Karpas-422 (cell line): Measurements from ENCODE around the gene FSIP1. TPM values are rescaled to one million over a fixed set of nuclear protein-coding genes. Genes with fewer than 3 reads are reported as not detected.

Source experiments
- DNase-seq: peaks from one replicate; pipeline ENCODE4 v3.0.0-alpha.2; 2015
- H2AFZ ChIP-seq: fragments of 200-600 bp; sonication (generic); 2 replicates; pipeline ENCODE4 v1.6.1; 2014; ENCODE audit warnings: antibody characterized with exemption, low read length, mixed read lengths
- H3K27ac ChIP-seq: fragments of 200-600 bp; sonication (generic); 2 replicates; pipeline ENCODE4 v1.5.1; 2014; ENCODE audit warnings: mild to moderate bottlenecking, low read length, moderate library complexity
- H3K27me3 ChIP-seq: fragments of 200-600 bp; sonication (generic); 2 replicates; pipeline ENCODE4 v1.6.1; 2014; ENCODE audit warnings: low read length, mixed read lengths
- H3K36me3 ChIP-seq: fragments of 200-600 bp; sonication (generic); 2 replicates; pipeline ENCODE4 v1.6.1; 2014; ENCODE audit warnings: low read length, mixed read lengths; ENCODE audit not compliant: insufficient read depth
- H3K4me1 ChIP-seq: fragments of 200-600 bp; sonication (generic); 2 replicates; pipeline ENCODE4 v1.6.1; 2014; ENCODE audit warnings: mild to moderate bottlenecking, low read length, mixed read lengths
- H3K4me2 ChIP-seq: fragments of 200-600 bp; sonication (generic); 2 replicates; pipeline ENCODE4 v1.6.1; 2014; ENCODE audit warnings: low read length, low read depth, mild to moderate bottlenecking; ENCODE audit not compliant: poor library complexity, severe bottlenecking
- H3K4me3 ChIP-seq: fragments of 200-600 bp; sonication (generic); 2 replicates; pipeline ENCODE4 v1.5.1; 2014; ENCODE audit warnings: mild to moderate bottlenecking, antibody characterized with exemption, low read length, mixed read lengths
- H3K79me2 ChIP-seq: fragments of 200-600 bp; sonication (generic); 2 replicates; pipeline ENCODE4 v1.6.1; 2014; ENCODE audit warnings: mild to moderate bottlenecking, low read length, mixed read lengths
- H3K9ac ChIP-seq: fragments of 200-600 bp; sonication (generic); 2 replicates; pipeline ENCODE4 v1.6.0; 2014; ENCODE audit warnings: low read length
- H3K9me2 ChIP-seq: fragments of 200-600 bp; sonication (generic), shearing (Covaris generic); replicated peaks from 2 replicates; pipeline ENCODE4 v1.6.0; 2014; ENCODE audit warnings: mild to moderate bottlenecking, low read length, moderate library complexity; ENCODE audit not compliant: insufficient read depth
- H3K9me3 ChIP-seq: fragments of 300-700, 200-600 bp; sonication (generic); 2 replicates; pipeline ENCODE4 v1.6.1; 2014; ENCODE audit warnings: low read length, mixed read lengths
- H4K20me1 ChIP-seq: fragments of 200-600 bp; sonication (generic); 2 replicates; pipeline ENCODE4 v1.6.1; 2014; ENCODE audit warnings: mild to moderate bottlenecking, antibody characterized with exemption, low read length, low read depth; ENCODE audit not compliant: insufficient read depth
- total RNA-seq: library from RNA; depleted of rRNA; stranded (reverse); fragments of >200 nt; shearing (Covaris generic); gene quantifications from 2 replicates; pipeline ENCODE4 v1.2.3, GENCODE V29; 2014; ENCODE audit warnings: low replicate concordance

FSIP1 gene
- total RNA-seq, 1 experiment from 2014 or later, result 0.07 TPM

DNA sequence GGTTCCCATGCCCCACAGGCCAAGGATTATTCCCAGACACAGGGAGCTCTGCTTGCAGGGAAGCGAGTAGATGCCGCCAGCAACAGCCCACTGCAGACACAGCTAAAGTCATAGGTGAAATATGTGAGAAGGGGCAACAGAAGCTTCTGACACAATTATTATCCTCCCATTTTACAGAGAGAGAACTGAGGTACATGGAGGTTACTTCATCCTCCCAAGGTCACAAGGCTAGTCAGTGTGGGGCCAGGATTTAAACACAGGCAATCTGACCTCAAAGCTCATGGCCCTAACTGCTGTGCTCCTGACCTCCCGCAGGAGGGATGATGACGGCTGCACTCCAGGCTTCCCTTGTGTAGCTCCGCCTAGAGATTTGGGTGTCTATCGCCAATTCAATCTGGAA lies 15.7 kb upstream of the FSIP1 start:
- Histone ChIP-seq H3K27ac (no peak overlapping the region), H3K9ac (no peak overlapping the region), H2AFZ (no peak overlapping the region), H3K79me2 (no peaks in the 10 kb centered on the region), H4K20me1 (no peaks in the 10 kb centered on the region), H3K9me3 (no peaks in the 10 kb centered on the region), H3K36me3 (no peaks in the 10 kb centered on the region), H3K4me3 (no peak overlapping the region), H3K27me3 (no peaks in the 10 kb centered on the region), H3K9me2 (no peaks in the 10 kb centered on the region), H3K4me2 (no peak overlapping the region), H3K4me1 (peaks cover 3% of the 10 kb centered on the region; the same call in 1 of the 2 replicates)
- no peak for DNase-seq

DNA sequence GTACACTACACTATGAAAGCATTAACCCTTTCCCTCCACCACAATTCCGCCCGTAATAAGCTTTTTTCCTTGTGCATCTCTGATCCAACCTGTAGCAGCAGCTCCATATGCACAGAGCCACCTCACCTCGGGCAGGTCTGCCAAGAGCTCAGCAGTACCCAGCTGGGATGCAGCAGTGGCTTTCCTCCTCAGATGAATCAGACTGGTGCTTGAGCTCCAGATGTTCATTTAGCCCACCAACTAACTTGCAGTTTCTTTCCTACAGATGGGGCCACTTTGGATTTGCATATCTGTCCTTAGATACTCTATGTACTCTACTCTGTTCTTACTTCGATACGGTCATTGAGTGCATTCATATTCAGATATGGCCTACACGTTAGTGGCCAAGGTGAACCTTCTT lies 14.8 kb upstream of the FSIP1 start:
- Histone ChIP-seq H3K27me3 (no peaks in the 10 kb centered on the region), H4K20me1 (no peaks in the 10 kb centered on the region), H3K27ac (no peak overlapping the region), H3K9ac (no peak overlapping the region), H3K4me1 (peaks cover 3% of the 10 kb centered on the region; the same call in 1 of the 2 replicates), H3K4me2 (no peak overlapping the region), H3K36me3 (no peaks in the 10 kb centered on the region), H2AFZ (no peak overlapping the region), H3K79me2 (no peaks in the 10 kb centered on the region), H3K9me3 (no peaks in the 10 kb centered on the region), H3K4me3 (no peak overlapping the region), H3K9me2 (no peaks in the 10 kb centered on the region)
- DNase-seq, result no peak

DNA sequence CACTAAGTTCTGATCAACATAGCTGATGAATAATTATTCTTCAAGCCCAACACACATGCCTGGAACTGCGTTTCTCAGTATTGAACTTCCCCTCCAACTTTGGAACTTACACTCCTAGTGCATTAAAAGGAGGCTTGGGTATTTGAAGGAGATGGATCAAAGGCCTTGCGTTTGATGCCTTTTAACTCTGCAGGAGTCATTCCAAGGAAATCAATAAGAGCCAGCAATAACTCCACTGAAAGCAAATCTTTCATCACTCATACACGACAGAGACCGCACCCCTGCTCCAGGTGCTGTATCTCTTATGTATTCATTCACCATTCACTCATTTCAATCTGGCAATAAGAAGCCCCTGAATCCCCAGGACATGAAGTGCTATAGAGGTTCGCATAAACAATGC lies 14.0 kb upstream of the FSIP1 start:
- H3K9me3 ChIP-seq, result no peaks in the 10 kb centered on the region
- no peak overlapping the region for H3K4me3 ChIP-seq
- no peaks in the 10 kb centered on the region for H3K27me3 ChIP-seq
- no peak overlapping the region for H2AFZ ChIP-seq
- no peak overlapping the region for H3K9ac ChIP-seq
- H3K36me3 ChIP-seq, result no peaks in the 10 kb centered on the region
- H3K4me2 ChIP-seq, result no peak overlapping the region
- DNase-seq, result no peak
- no peaks in the 10 kb centered on the region for H3K79me2 ChIP-seq
- H3K4me1 ChIP-seq, result peaks cover 3% of the 10 kb centered on the region; the same call in 1 of the 2 replicates
- H4K20me1 ChIP-seq, result no peaks in the 10 kb centered on the region
- no peaks in the 10 kb centered on the region for H3K9me2 ChIP-seq
- H3K27ac ChIP-seq, result no peak overlapping the region

DNA sequence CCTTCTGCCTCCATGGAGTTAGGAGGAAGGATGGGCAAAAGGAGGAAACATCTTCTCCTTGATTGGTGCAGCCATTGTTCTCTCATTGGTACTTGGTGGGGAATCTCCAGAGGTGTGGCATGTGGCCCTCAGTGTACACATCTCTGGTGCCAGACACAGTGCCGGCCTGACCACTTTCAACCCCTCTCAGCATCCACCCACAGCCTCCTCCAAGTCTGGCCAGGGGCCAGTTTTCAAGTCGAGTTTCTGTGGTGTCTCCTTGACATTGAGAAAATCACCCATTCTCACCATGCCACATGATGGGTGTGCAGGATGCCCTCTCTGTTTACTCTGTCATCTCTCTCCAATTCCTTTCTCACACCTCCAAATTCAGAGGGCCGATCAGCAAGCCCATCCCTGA lies 12.8 kb upstream of the FSIP1 start:
- Histone ChIP-seq H3K27ac (no peak overlapping the region), H3K4me1 (peaks cover 3% of the 10 kb centered on the region; the same call in 1 of the 2 replicates), H2AFZ (no peak overlapping the region), H3K4me3 (no peak overlapping the region), H3K9me2 (no peaks in the 10 kb centered on the region), H3K9me3 (no peaks in the 10 kb centered on the region), H3K36me3 (no peaks in the 10 kb centered on the region), H3K4me2 (no peak overlapping the region), H3K27me3 (no peaks in the 10 kb centered on the region), H3K9ac (no peak overlapping the region), H4K20me1 (no peaks in the 10 kb centered on the region), H3K79me2 (no peaks in the 10 kb centered on the region)
- DNase-seq, result no peak

DNA sequence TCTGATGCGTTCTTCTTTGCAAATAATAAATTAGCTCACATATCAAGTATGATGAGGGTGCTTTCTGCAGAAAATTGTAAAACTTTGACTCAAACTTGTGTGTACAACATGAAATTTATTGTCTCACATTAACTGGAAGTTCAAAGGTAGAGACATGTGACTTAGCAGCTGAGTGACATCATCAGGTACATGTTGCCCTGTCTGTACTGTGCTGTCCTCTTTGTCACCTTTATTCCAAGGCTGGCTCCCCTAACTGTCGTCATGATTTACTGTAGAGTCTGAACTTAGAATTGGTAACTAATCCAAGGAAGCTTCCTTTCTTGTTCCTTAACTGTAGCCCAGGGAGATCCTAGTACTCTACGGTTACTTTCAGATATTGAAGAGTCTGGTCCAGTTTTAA lies 12.3 kb upstream of the FSIP1 start:
- H3K9me2 ChIP-seq, result no peaks in the 10 kb centered on the region
- no peak overlapping the region for H3K27ac ChIP-seq
- no peaks in the 10 kb centered on the region for H4K20me1 ChIP-seq
- no peak overlapping the region for H3K4me2 ChIP-seq
- no peak overlapping the region for H2AFZ ChIP-seq
- DNase-seq, result no peak
- no peak overlapping the region for H3K9ac ChIP-seq
- H3K4me1 ChIP-seq, result peaks cover 3% of the 10 kb centered on the region; the same call in 1 of the 2 replicates
- H3K36me3 ChIP-seq, result no peaks in the 10 kb centered on the region
- H3K4me3 ChIP-seq, result no peak overlapping the region
- no peaks in the 10 kb centered on the region for H3K9me3 ChIP-seq
- no peaks in the 10 kb centered on the region for H3K27me3 ChIP-seq
- H3K79me2 ChIP-seq, result no peaks in the 10 kb centered on the region

DNA sequence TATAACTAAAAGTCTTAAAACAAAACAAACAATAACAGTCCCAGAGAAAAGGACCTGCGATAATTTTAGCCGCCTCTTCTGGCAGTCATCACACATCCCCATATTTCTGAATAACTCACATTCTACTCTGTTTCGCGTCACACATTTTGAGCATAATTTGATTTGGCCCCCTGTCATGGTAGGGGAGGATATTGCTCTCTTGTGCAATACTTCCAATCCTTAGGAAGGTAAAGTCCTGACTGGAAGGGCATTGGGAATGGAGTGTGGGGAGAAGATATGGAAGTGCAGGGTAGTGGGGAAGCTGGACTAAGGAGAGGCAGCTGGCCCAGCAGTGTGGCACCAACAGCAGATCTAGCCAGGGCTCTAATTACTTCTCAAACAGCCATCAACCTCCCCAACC lies 11.3 kb upstream of the FSIP1 start:
- Histone ChIP-seq H3K36me3 (no peaks in the 10 kb centered on the region), H2AFZ (no peak overlapping the region), H3K27ac (no peak overlapping the region), H3K79me2 (no peaks in the 10 kb centered on the region), H3K9me3 (no peaks in the 10 kb centered on the region), H3K4me2 (no peak overlapping the region), H3K4me3 (no peak overlapping the region), H4K20me1 (no peaks in the 10 kb centered on the region), H3K9ac (no peak overlapping the region), H3K4me1 (peaks cover 3% of the 10 kb centered on the region; the same call in 1 of the 2 replicates), H3K27me3 (no peaks in the 10 kb centered on the region), H3K9me2 (no peaks in the 10 kb centered on the region)
- DNase-seq, result no peak

DNA sequence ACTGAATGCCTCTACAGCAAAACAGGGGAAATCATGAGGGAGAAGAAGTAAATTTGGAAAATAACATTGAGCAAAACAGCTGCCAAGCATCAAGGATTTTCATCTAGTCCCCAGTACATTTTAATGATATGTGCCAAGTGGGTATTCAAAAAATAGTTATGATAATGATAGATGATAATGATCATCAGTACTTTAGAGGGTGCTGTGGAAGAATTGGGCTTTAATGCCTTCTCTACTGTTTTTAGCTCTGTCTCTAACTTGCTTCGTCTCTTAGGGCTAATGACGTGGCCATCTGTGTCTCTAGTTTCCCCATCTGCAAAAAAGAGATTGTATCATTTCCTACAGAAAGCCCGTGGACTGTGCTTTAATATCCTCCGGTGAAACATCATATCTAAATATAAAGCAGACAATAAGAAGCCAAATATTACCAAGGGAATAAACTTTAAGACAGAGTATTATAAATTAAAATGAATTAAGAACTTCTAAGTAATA lies 10.2 kb upstream of the FSIP1 start:
- no peak overlapping the region for H3K4me3 ChIP-seq
- H3K9me2 ChIP-seq, result no peaks in the 10 kb centered on the region
- H3K27ac ChIP-seq, result no peak overlapping the region
- no peaks in the 10 kb centered on the region for H3K79me2 ChIP-seq
- no peak overlapping the region for H3K9ac ChIP-seq
- no peaks in the 10 kb centered on the region for H3K9me3 ChIP-seq
- no peaks in the 10 kb centered on the region for H4K20me1 ChIP-seq
- H3K4me2 ChIP-seq, result no peak overlapping the region
- H3K4me1 ChIP-seq, result peaks cover 3% of the 10 kb centered on the region; the same call in 1 of the 2 replicates
- DNase-seq, result no peak
- no peaks in the 10 kb centered on the region for H3K27me3 ChIP-seq
- H2AFZ ChIP-seq, result no peak overlapping the region
- H3K36me3 ChIP-seq, result no peaks in the 10 kb centered on the region

DNA sequence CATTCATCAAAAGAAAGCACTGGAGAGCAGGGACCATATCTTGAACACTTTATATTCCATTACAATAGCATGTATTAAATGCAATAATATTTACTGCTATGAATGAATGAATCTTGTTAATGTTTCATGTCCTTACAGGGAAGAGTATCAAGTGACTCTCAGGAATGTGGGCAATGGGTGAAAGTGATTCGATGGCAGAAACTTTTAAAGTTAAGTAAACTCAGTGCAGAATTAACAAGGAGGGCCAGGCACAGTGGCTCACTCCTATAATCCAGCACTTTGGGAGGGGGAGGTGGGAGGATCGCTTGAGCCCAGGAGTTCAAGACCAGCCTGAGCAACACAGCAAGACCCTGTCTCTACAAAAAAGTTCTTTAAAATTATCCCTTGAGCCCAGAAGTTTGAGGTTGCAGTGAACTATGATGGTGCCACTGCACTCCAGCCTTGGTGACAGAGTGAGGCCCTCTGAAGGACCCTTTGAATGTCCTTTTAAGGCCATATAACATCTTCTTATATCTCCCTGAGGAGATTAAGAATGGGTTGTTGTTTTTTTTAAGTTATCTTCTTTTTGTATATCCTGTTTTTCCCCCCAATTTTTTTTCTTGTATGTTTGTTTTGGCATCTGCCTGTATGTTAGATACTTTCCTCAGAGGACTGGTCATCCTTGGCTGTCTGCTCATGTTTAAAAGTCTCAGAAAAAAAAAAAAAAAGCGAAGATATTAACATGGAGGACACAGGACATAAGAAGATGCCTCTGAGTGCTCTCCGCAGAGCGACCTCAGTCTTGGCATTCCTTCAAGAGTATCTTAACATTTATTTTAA lies 9.6 kb upstream of the FSIP1 start:
- Histone ChIP-seq H3K27me3 (no peaks in the 10 kb centered on the region), H3K36me3 (no peaks in the 10 kb centered on the region), H3K79me2 (no peaks in the 10 kb centered on the region), H3K9ac (no peak overlapping the region), H3K27ac (no peak overlapping the region), H3K9me2 (no peaks in the 10 kb centered on the region), H3K4me1 (no peaks in the 10 kb centered on the region), H3K9me3 (no peaks in the 10 kb centered on the region), H3K4me3 (no peak overlapping the region), H3K4me2 (no peak overlapping the region), H2AFZ (no peak overlapping the region), H4K20me1 (no peaks in the 10 kb centered on the region)
- no peak for DNase-seq
